ENCODE measurements around the gene ERICH3. TPM values are rescaled to one million over a fixed set of nuclear protein-coding genes. Genes with fewer than 3 reads are reported as not detected.

ERICH3 gene
- total RNA-seq (2014; rRNA removed; shearing (Covaris generic); ENCODE audit: low replicate concordance), result not detected in 2 replicates

GRCh38 chr1:74673351-74674111, at the start of gene ERICH3:
ERICH3 (minus strand) TSS chr1:74673792; CDS start chr1:74673519, 273 bp downstream.
- H3K27me3 ChIP-seq, result peaks cover 3% of the 10 kb centered on the region; the same call in 1 of the 2 replicates
- peak; percentile 6 for DNase-seq
- no peak within 1 kb of the TSS for H3K4me3 ChIP-seq
- no peaks in the 10 kb centered on the region for H3K36me3 ChIP-seq
- no peaks in the 10 kb centered on the region for H3K9me3 ChIP-seq

GRCh38 chr1:74717626-74718025, 44.0 kb upstream of the ERICH3 start:
- no peaks in the 10 kb centered on the region for H3K9me3 ChIP-seq
- peaks cover 13% of the 10 kb centered on the region for H3K36me3 ChIP-seq
- H3K27me3 ChIP-seq, result no peaks in the 10 kb centered on the region
- no peak for DNase-seq
- no peak overlapping the region for H3K4me3 ChIP-seq

- DNase-seq, result no peak
- H3K9me3 ChIP-seq, result no peaks in the 10 kb centered on the region
- no peak overlapping the region for H3K4me3 ChIP-seq
- H3K36me3 ChIP-seq, result peaks cover 13% of the 10 kb centered on the region
- no peaks in the 10 kb centered on the region for H3K27me3 ChIP-seq
These were observed 43.2 kb upstream of the ERICH3 start for GRCh38 chr1:74716822-74717221.

GRCh38 chr1:74715806-74716205, 42.2 kb upstream of the ERICH3 start:
- Histone ChIP-seq H3K36me3 (peaks cover 13% of the 10 kb centered on the region), H3K27me3 (no peaks in the 10 kb centered on the region), H3K4me3 (no peak overlapping the region), H3K9me3 (no peaks in the 10 kb centered on the region)
- no peak for DNase-seq

- no peak for DNase-seq
- Histone ChIP-seq H3K4me3 (no peak overlapping the region), H3K27me3 (no peaks in the 10 kb centered on the region), H3K36me3 (peaks cover 13% of the 10 kb centered on the region), H3K9me3 (no peaks in the 10 kb centered on the region)
These were observed 41.6 kb upstream of the ERICH3 start for GRCh38 chr1:74715236-74715502.

GRCh38 chr1:74714429-74715235, 41.0 kb upstream of the ERICH3 start:
- Histone ChIP-seq H3K36me3 (peaks cover 9% of the 10 kb centered on the region), H3K27me3 (no peaks in the 10 kb centered on the region), H3K4me3 (no peak overlapping the region), H3K9me3 (no peaks in the 10 kb centered on the region)
- DNase-seq, result no peak

DNA sequence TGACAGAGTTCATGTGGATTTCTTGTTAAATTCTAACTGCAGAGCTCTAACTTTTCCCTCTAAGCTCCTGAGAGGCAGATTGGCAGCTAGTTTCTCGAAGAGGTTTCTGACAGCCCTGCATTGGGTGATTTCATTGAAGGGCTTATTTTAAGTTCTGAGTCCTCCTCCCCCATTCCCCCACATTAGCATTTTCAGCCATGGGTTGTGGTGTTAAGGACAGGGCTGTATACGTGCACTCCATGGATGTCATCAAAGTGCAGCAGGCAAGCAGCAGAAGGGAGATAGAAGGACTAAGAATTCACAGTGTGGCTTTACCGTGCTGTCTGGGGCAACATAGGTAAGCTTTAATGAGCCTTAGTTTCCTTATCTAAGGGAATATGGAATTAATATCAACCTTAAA, 40.3 kb upstream of the ERICH3 start:
- H3K27me3 ChIP-seq, result no peaks in the 10 kb centered on the region
- H3K9me3 ChIP-seq, result no peaks in the 10 kb centered on the region
- no peak overlapping the region for H3K4me3 ChIP-seq
- DNase-seq, result no peak
- H3K36me3 ChIP-seq, result peaks cover 7% of the 10 kb centered on the region; the same call in 1 of the 2 replicates

DNA sequence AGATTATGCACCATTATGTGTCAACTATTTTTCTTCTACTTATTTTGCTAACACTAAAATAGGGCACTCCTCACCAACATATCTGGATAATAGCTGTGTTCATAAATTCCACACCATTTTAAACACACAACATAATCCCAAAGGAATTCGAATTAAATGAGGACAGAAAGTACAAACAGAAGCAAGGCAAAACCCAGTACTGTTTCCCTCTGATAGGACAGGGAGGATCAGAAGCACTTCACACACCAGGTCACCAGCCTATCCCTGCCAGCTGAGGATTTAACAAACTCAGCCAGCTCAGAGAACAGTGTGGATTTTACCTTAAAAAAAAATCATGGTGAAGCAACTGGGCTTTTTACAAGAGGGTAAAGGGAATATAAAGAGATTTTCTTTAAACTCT, 39.3 kb upstream of the ERICH3 start:
- no peaks in the 10 kb centered on the region for H3K27me3 ChIP-seq
- H3K36me3 ChIP-seq, result peaks cover 3% of the 10 kb centered on the region; the same call in 1 of the 2 replicates
- no peak for DNase-seq
- no peaks in the 10 kb centered on the region for H3K9me3 ChIP-seq
- H3K4me3 ChIP-seq, result no peak overlapping the region

- no peak overlapping the region for H3K4me3 ChIP-seq
- DNase-seq, result no peak
- no peaks in the 10 kb centered on the region for H3K9me3 ChIP-seq
- no peaks in the 10 kb centered on the region for H3K27me3 ChIP-seq
- peaks cover 6% of the 10 kb centered on the region for H3K36me3 ChIP-seq
These were observed 30.0 kb upstream of the ERICH3 start for GRCh38 chr1:74703386-74704182.

DNA sequence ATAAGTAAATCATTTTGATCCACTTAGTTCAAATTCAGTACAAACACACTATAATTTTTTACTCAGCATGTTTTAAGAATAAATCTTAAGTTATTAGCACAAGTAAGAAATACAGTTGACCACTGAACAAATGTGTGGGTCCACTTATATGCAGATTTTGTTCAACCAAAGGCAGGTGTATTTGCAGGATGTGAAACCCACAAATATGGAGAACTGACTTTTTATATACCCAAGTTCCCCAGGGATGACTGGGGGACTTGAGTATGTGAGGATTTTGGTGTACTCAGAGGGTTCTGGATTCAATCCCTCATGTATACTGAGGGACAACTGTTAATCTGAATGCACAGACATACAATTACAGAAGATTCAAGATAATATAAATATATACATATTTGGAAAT, 25.7 kb upstream of the ERICH3 start:
- no peaks in the 10 kb centered on the region for H3K27me3 ChIP-seq
- no peaks in the 10 kb centered on the region; the same call in 1 of the 2 replicates for H3K36me3 ChIP-seq
- H3K4me3 ChIP-seq, result no peak overlapping the region
- DNase-seq, result no peak
- no peaks in the 10 kb centered on the region for H3K9me3 ChIP-seq

DNA sequence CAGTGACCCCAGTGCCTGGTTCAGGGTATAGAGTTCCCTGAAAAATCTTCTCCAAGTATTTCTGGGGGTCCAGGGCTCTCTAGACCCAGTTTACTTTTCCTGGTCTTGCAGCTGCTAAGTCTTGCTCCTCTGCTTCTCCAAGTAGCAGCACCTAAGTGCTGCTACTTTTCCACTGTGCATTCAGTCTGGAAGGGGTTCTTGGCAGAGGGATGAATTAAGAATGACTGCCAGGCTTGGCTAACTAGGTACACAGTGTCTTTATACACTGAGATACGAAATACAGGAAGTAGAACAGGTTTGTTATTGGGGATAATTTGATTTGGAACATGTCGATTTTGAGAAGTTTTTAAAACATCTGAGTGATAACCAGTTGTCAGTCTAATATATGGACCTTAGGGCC, 24.2 kb upstream of the ERICH3 start:
- H3K27me3 ChIP-seq, result no peaks in the 10 kb centered on the region
- H3K9me3 ChIP-seq, result no peaks in the 10 kb centered on the region
- H3K4me3 ChIP-seq, result no peak overlapping the region
- no peaks in the 10 kb centered on the region; the same call in 1 of the 2 replicates for H3K36me3 ChIP-seq
- no peak for DNase-seq

DNA sequence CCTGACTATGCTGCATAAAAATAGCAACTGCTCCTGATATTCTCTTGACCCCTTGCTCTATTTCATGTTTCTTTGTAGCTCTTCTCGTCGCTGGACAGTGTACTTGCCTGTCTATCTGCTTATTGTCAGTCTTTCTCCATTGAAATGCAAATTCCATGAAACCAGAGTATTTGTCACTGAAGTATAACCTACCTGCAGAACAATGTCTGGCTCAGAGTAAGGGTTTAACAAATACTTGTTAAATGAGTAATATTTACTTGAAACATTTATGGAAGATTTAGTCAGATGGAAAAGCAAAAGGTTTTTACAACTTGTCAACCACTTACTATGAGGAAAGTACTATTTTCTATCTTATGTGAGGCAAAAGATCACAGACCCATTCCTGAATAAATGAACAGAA, 19.9 kb upstream of the ERICH3 start:
- no peaks in the 10 kb centered on the region for H3K9me3 ChIP-seq
- DNase-seq, result no peak
- H3K27me3 ChIP-seq, result no peaks in the 10 kb centered on the region
- H3K4me3 ChIP-seq, result no peak overlapping the region
- no peaks in the 10 kb centered on the region for H3K36me3 ChIP-seq

- no peak for DNase-seq
- Histone ChIP-seq H3K36me3 (no peaks in the 10 kb centered on the region), H3K9me3 (no peaks in the 10 kb centered on the region), H3K27me3 (no peaks in the 10 kb centered on the region), H3K4me3 (no peak overlapping the region)
These were observed 17.3 kb upstream of the ERICH3 start for GRCh38 chr1:74690909-74691308.

DNA sequence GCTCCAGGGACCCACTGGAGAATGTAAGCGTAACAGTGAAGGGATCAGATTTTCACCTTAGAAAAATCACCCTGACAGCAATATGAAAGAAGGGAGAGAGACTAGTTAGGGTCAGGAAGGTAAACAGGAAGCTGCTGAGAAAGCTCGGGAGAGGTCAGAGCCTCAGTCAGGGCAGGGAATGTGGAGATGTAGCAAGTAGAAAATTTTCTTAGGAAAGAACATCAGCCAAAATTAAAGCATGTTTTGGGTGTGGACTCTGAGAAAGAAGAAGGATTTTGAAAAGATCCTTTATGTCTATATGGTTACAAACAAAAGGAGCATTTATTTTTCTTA, 16.7 kb upstream of the ERICH3 start:
- Histone ChIP-seq H3K36me3 (no peaks in the 10 kb centered on the region), H3K27me3 (no peaks in the 10 kb centered on the region), H3K4me3 (no peak overlapping the region), H3K9me3 (no peaks in the 10 kb centered on the region)
- DNase-seq, result no peak

DNA sequence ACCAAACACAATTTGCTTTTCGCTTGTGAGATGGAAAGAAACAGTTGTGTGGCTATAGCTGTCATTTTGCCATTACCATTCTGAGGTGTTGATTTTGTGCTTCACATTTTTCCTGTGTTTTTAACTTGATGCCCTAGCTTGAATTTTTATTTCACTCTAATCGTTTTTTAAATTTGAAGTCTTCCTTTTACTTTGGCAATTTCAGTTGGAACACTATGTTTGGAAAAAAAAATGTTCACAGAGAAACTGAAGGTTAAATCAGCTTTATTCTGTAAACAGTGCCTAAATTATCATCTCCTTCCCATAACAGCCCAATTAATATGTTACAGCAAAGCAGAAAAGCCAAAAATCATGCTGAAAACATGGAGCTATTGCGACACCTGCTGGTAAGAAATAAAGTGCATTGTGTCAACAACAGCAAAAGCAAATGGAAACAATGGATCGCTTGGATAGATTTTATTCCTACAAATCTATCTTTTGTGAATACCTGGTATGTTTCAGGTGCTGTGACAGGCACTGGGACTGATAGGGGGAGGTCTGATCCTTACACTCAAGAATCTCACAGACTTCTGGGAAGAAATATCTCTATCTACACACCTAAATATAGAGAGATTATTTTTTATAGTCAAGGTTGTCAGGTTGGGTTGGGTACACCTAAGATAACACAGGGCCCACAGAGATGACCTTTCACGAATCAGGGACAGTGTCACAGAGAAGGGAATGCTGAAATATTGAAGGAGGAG, 16.2 kb upstream of the ERICH3 start:
- no peaks in the 10 kb centered on the region for H3K9me3 ChIP-seq
- no peaks in the 10 kb centered on the region for H3K27me3 ChIP-seq
- no peak overlapping the region for H3K4me3 ChIP-seq
- H3K36me3 ChIP-seq, result no peaks in the 10 kb centered on the region
- peak; percentile 4 for DNase-seq

DNA sequence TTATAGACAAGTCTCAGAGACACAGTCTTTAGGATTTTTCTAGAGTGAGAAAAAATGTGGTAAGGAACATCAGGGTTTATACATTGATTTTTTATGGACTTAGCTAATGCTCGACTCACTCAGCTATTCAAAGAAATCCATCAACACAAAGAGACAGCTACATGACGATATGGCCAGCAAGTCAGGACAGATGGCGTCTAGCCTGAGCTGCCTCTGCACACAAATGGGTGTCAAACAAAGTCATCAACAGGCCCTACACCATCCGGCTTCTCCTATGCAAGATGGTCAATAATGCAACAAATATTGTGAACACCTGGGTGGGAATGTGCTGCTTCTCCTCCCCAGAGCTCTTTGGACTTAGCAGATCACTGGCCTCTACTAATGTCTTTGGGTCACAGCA, 13.3 kb upstream of the ERICH3 start:
- Histone ChIP-seq H3K9me3 (no peaks in the 10 kb centered on the region), H3K4me3 (no peak overlapping the region), H3K27me3 (0 out of 2 replicates have a peak, but pooled peaks cover 2% of the 10 kb centered on the region), H3K36me3 (no peaks in the 10 kb centered on the region)
- no peak for DNase-seq

DNA sequence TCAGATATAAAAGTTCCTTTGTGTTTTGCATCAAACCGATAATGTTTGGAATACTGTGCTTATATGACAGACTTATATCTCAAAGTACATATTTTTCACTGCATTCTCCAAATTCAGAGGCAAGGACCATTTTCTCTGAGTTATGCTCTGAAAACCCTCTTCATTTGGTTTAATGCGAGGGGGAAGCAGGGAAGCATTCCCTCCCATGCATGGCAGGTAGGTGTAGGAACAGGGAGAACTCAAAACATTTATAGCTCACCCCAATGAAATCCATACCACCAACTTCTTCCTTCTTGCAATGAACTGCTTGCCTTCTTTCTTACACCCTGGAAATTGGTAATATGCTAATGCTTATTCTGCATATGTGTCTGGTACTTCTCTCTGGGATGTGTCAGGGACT, 10.7 kb upstream of the ERICH3 start:
- 0 out of 2 replicates have a peak, but pooled peaks cover 2% of the 10 kb centered on the region for H3K27me3 ChIP-seq

More for the DNA sequence above, 10.7 kb upstream of the ERICH3 start:
- DNase-seq, result no peak
- no peaks in the 10 kb centered on the region for H3K9me3 ChIP-seq
- no peaks in the 10 kb centered on the region for H3K36me3 ChIP-seq
- H3K4me3 ChIP-seq, result no peak overlapping the region
